Measurements from ENCODE around the gene SPEG. TPM values are rescaled to one million over a fixed set of nuclear protein-coding genes. Genes with fewer than 3 reads are reported as not detected.

Gene SPEG
- total RNA-seq, 1 experiment from 2014 or later, result 56.6 TPM

DNA sequence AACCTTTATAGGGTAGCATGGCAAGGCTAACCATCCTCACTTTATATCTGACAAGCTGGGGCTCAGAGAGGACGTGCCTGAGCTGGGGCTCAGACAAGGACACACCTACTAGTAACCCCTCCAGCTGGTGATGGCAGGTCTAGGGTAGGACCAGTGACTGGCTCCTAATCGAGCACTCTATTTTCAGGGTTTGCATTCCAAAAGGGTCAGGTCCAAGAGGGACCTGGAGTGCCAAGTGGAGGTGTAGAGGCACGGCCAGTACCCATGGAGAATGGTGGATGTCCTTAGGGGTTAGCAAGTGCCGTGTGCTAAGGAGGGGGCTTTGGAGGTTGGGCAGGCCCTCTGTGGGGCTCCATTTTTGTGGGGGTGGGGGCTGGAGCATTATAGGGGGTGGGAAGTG, 17.7 kb upstream of the SPEG start:
- Histone ChIP-seq H3K9me3 (ENCODE audit: control insufficient read depth in 1 of 2, insufficient read depth in 1 of 2, low read depth in 1 of 2, low read length in 2 of 2) (no peaks in the 10 kb centered on the region), H3K27me3 (ENCODE audit: insufficient read depth, low read length) (no peaks in the 10 kb centered on the region), H3K36me3 (ENCODE audit: control insufficient read depth in 1 of 2, insufficient read depth in 2 of 2, low read length in 2 of 2) (no peaks in the 10 kb centered on the region), H3K9me2 (ENCODE audit: insufficient read depth) (no peaks in the 10 kb centered on the region), H3K4me3 (replicated peaks in 1 of 2; ENCODE audit: low read depth in 1 of 2, low read length in 2 of 2) (no peak overlapping the region), H3K27ac (ENCODE audit: low read depth, low read length) (no peak overlapping the region), H4K20me1 (ENCODE audit: insufficient read depth) (no peaks in the 10 kb centered on the region), H3K79me2 (ENCODE audit: insufficient read depth, low read length) (no peaks in the 10 kb centered on the region), H3K4me2 (ENCODE audit: low read length) (no peak overlapping the region), H2AFZ (ENCODE audit: low read depth, low read length, poor library complexity, severe bottlenecking) (no peak overlapping the region), H3K9ac (ENCODE audit: low read length) (no peak overlapping the region), H3K4me1 (ENCODE audit: control insufficient read depth in 1 of 2, insufficient read depth in 2 of 2, low read length in 2 of 2) (peaks cover 0 to 13% of the 10 kb centered on the region in 2 experiments; a peak in 2 of 4 replicates)
- no TSS peak for BruUV-seq (replicated peaks)
- DNase-seq (ENCODE audit: low read depth, low spot score) (no peak), ATAC-seq (no peak)
- RAD21 ChIA-PET (ENCODE audit: low non-redundant PET in 1 of 2, low total read pairs in 2 of 2, uncharacterized antibody in 2 of 2, unreplicated experiment in 2 of 2), result no interaction called here
- POLR2A ChIA-PET, result no interaction called here
- intact Hi-C loops (cut with micrococcal nuclease), result no loop called here
- no peak for TF ChIP-seq ZNF274 (IDR thresholded peaks at IDR 0.05; ENCODE audit: low read depth, low read length)
- TF ChIP-seq RAD21 (IDR thresholded peaks at IDR 0.05; ENCODE audit: low read depth), result no peak
- no peak for TF ChIP-seq CEBPB (IDR thresholded peaks at IDR 0.05; ENCODE audit: low read depth)
- no peak for TF ChIP-seq SIN3A (IDR thresholded peaks at IDR 0.05; ENCODE audit: low read depth)
- TF ChIP-seq TCF7L2 (IDR thresholded peaks at IDR 0.05; ENCODE audit: borderline replicate concordance, extremely low read depth, insufficient read depth, insufficient read length), result no peak
- CTCF ChIA-PET, result interaction anchor here (1.3 to 1.4 kb wide), 2 partner anchors 14 to 17 kb away, joined by 3 read pairs; no protein-coding TSS in a partner anchor

DNA sequence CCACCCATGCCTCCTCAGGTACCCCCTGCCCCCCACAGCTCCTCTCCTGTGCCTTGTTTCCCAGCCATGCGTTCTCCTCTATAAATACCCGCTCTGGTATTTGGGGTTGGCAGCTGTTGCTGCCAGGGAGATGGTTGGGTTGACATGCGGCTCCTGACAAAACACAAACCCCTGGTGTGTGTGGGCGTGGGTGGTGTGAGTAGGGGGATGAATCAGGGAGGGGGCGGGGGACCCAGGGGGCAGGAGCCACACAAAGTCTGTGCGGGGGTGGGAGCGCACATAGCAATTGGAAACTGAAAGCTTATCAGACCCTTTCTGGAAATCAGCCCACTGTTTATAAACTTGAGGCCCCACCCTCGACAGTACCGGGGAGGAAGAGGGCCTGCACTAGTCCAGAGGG, 17.3 kb upstream of the SPEG start:
- intact Hi-C loops (cut with micrococcal nuclease), result no loop called here
- ChIA-PET CTCF (interaction anchor here (1.3 to 1.4 kb wide), 2 partner anchors 15 to 16 kb away, joined by 3 read pairs; no protein-coding TSS in a partner anchor), RAD21 (ENCODE audit: low non-redundant PET in 1 of 2, low total read pairs in 2 of 2, uncharacterized antibody in 2 of 2, unreplicated experiment in 2 of 2) (no interaction called here), POLR2A (no interaction called here)
- Histone ChIP-seq H3K36me3 (ENCODE audit: control insufficient read depth in 1 of 2, insufficient read depth in 2 of 2, low read length in 2 of 2) (no peaks in the 10 kb centered on the region), H2AFZ (ENCODE audit: low read depth, low read length, poor library complexity, severe bottlenecking) (no peak overlapping the region), H3K4me2 (ENCODE audit: low read length) (no peak overlapping the region), H3K9me2 (ENCODE audit: insufficient read depth) (no peaks in the 10 kb centered on the region), H3K27me3 (ENCODE audit: insufficient read depth, low read length) (no peaks in the 10 kb centered on the region), H3K79me2 (ENCODE audit: insufficient read depth, low read length) (no peaks in the 10 kb centered on the region), H3K27ac (ENCODE audit: low read depth, low read length) (no peak overlapping the region), H3K4me1 (ENCODE audit: control insufficient read depth in 1 of 2, insufficient read depth in 2 of 2, low read length in 2 of 2) (peaks cover 0 to 13% of the 10 kb centered on the region in 2 experiments; a peak in 2 of 4 replicates), H3K4me3 (replicated peaks in 1 of 2; ENCODE audit: low read depth in 1 of 2, low read length in 2 of 2) (no peak overlapping the region), H3K9me3 (ENCODE audit: control insufficient read depth in 1 of 2, insufficient read depth in 1 of 2, low read depth in 1 of 2, low read length in 2 of 2) (no peaks in the 10 kb centered on the region), H3K9ac (ENCODE audit: low read length) (no peak overlapping the region), H4K20me1 (ENCODE audit: insufficient read depth) (no peaks in the 10 kb centered on the region)
- DNase-seq (ENCODE audit: low read depth, low spot score) (no peak), ATAC-seq (no peak)
- TF ChIP-seq TCF7L2 (IDR thresholded peaks at IDR 0.05; ENCODE audit: borderline replicate concordance, extremely low read depth, insufficient read depth, insufficient read length) (no peak), RAD21 (IDR thresholded peaks at IDR 0.05; ENCODE audit: low read depth) (no peak), ATF3 (IDR thresholded peaks at IDR 0.05) (no peak), EZH2phosphoT487 (IDR thresholded peaks at IDR 0.05; ENCODE audit: borderline replicate concordance) (no peak), CBX3 (IDR thresholded peaks at IDR 0.05; ENCODE audit: low read depth) (no peak), ELF1 (IDR thresholded peaks at IDR 0.05; ENCODE audit: borderline replicate concordance, low read depth) (no peak), ZFX (IDR thresholded peaks at IDR 0.05) (no peak), MAX (IDR thresholded peaks at IDR 0.05) (no peak), CEBPB (IDR thresholded peaks at IDR 0.05; ENCODE audit: low read depth) (no peak), FOSL1 (IDR thresholded peaks at IDR 0.05; ENCODE audit: low read depth) (no peak), POLR2A (IDR thresholded peaks at IDR 0.05; ENCODE audit: borderline replicate concordance, extremely low read depth, insufficient read depth, insufficient read length) (no peak), SP1 (IDR thresholded peaks at IDR 0.05; ENCODE audit: low read depth) (no peak), JUND (IDR thresholded peaks at IDR 0.05) (no peak)
- BruUV-seq (replicated peaks), result no TSS peak
